Pancreas (tissue), 10 donors: ENCODE results near the gene SCIMP. TPM values are rescaled to one million over a fixed set of nuclear protein-coding genes. Genes with fewer than 3 reads are reported as not detected.

Experiments
- ATAC-seq, 4 donors: fragments of 200-7000 bp; cut with Tn5 transposase; one replicate each; pipeline versions ENCODE4 v1.8.0 to v1.9.1; 2020; ENCODE audit warnings: mild to moderate bottlenecking in 4 of 4, moderate library complexity in 4 of 4
- DNase-seq, 6 donors: peaks; one replicate each; pipeline ENCODE4 v3.0.0-alpha.2; 2020
- FAIRE-seq: peaks from 2 replicates; lab custom pipeline; 2012; peaks lifted over from hg19 to GRCh38; lab: Jason Lieb, UNC
- H3K27ac ChIP-seq, 4 donors: fragments of 200-600 bp; sonication (generic); 1 replicate in 3 of 4; 2 replicates in 1 of 4; pipeline versions ENCODE4 v1.5.0 to v1.8.0; 2020
- H3K27me3 ChIP-seq, 4 donors: fragments of 200-600 bp; one replicate each; pipeline ENCODE4 v1.8.0; 2021
- H3K36me3 ChIP-seq, 3 donors: fragments of 200-600 bp; sonication (generic) in 1 of 3; one replicate each; pipeline versions ENCODE4 v1.5.0 to v1.8.0; 2020 to 2021
- H3K4me1 ChIP-seq, 3 donors: fragments of 200-600 bp; one replicate each; pipeline ENCODE4 v1.8.0; 2021
- H3K4me3 ChIP-seq, 4 donors: fragments of 200-600 bp; sonication (generic) in 2 of 4; one replicate each; pipeline versions ENCODE4 v1.5.0 to v1.8.0; 2020 to 2021
- H3K9me3 ChIP-seq, 4 donors: fragments of 200-600 bp; one replicate each; pipeline ENCODE4 v1.8.0; 2021
- CTCF ChIP-seq, 4 donors: fragments of 200-600 bp; sonication (generic) in 3 of 4; IDR thresholded peaks; one replicate each; pipeline versions ENCODE4 v1.5.0 to v1.8.0; 2021; ENCODE audit warnings: antibody characterized with exemption in 4 of 4
- WGBS, 2 donors: extraction: QIAGEN DNeasy Blood & Tissue Kit; methylation state at CpG; one replicate each; pipeline ENCODE4 v1.1.7; 2013; 5-methylcytosine and 5-hydroxymethylcytosine counted together
- intact Hi-C, 3 donors: fragments of 100-400 bp; cut with DNase I; formaldehyde crosslinking; loops; one replicate each; pipeline versions ENCODE4 v1.11.1 to v1.14.2; 2022
- polyA plus RNA-seq, 2 donors: library from polyadenylated mRNA; stranded (reverse); fragments of 200-250 nt; gene quantifications; one replicate each; pipeline ENCODE4 v1.2.3, GENCODE V29; 2013
- total RNA-seq, 6 donors: library from RNA; stranded (reverse); fragmentation: NEBNext Ultra II Directional in 4 of 6; extraction: Animal tissue kit (Norgen Biotek cat#: 25700) in 4 of 6; gene quantifications; one replicate each; pipeline versions ENCODE4 v1.2.1 to v1.2.4, GENCODE V29; 2021 to 2023
- donor health status: healthy with polysubstance abuse.
- donor health status: DM: no; HTN: no; CAD: no; lungs with moderate emphysema.
- donor health status: DM: no; HTN: no; CAD: no.
- donor health status: control.
- donor health status: control.
- donor health status: Bipolar disorder and iron deficiency.
- donor health status: DM: yes; HTN: yes; CAD: no.
- donor health status: DM: no; HTN: no; CAD: no.
- donor health status: DM: no; HTN: no; CAD: no.
- donor health status: DM: yes; HTN: yes; CAD: no.

The SCIMP gene
- total and polyA plus RNA-seq, 8 donors, result 0.07 to 4.4 (median 0.66) TPM

- H3K27ac ChIP-seq, result no peak overlapping the region
- no peak overlapping the region for H3K4me3 ChIP-seq
- H3K36me3 ChIP-seq, result no peaks in the 10 kb centered on the region
- WGBS, 2 donors, result 76 to 80% methylated on average over 1 of the region's 1 CpG
- FAIRE-seq (no peak), DNase-seq (no peak), ATAC-seq (peak in 2 of 4 donors; percentile 13 to 21)
- intact Hi-C loops, result no loop called here
- no peaks in the 10 kb centered on the region for H3K27me3 ChIP-seq
- no peaks in the 10 kb centered on the region for H3K9me3 ChIP-seq
- TF ChIP-seq CTCF (IDR thresholded peaks at IDR 0.05), result no peak
- peaks cover 0 to 5% (median 0%) of the 10 kb centered on the region in 3 donors for H3K4me1 ChIP-seq
These were observed 25.9 kb upstream of the SCIMP start for GRCh38 chr17:5260542-5260941.

GRCh38 chr17:5257124-5257523 is 22.5 kb upstream of the SCIMP start:
- DNase-seq (no peak), FAIRE-seq (no peak), ATAC-seq (no peak)
- H3K36me3 ChIP-seq, result no peaks in the 10 kb centered on the region
- H3K9me3 ChIP-seq, result no peaks in the 10 kb centered on the region
- no peak overlapping the region for H3K4me3 ChIP-seq
- no peaks in the 10 kb centered on the region for H3K4me1 ChIP-seq
- no peak for TF ChIP-seq CTCF (IDR thresholded peaks at IDR 0.05)
- no peak overlapping the region for H3K27ac ChIP-seq
- WGBS, 2 donors, result 93 to 97% methylated on average over 5 of the region's 5 CpGs
- no peaks in the 10 kb centered on the region for H3K27me3 ChIP-seq
- intact Hi-C loops, result no loop called here

GRCh38 chr17:5254903-5255521 is 20.4 kb upstream of the SCIMP start:
- FAIRE-seq, result no peak
- no peaks in the 10 kb centered on the region for H3K36me3 ChIP-seq
- H3K27ac ChIP-seq, result no peak overlapping the region
- H3K4me3 ChIP-seq, result no peak overlapping the region
- no peaks in the 10 kb centered on the region for H3K4me1 ChIP-seq
- H3K9me3 ChIP-seq, result no peaks in the 10 kb centered on the region
- no peak for TF ChIP-seq CTCF (IDR thresholded peaks at IDR 0.05)
- WGBS, 2 donors, result 77 to 84% methylated on average over 5 of the region's 5 CpGs
- intact Hi-C loops, result no loop called here
- no peak for DNase-seq
- peak in 1 of 4 donors; percentile 52 for ATAC-seq
- no peaks in the 10 kb centered on the region for H3K27me3 ChIP-seq

GRCh38 chr17:5254414-5254813 is 19.8 kb upstream of the SCIMP start:
- 75% methylated on average over 7 of the region's 7 CpGs for WGBS, 2 donors
- no peak overlapping the region for H3K4me3 ChIP-seq
- intact Hi-C loops, result no loop called here
- TF ChIP-seq CTCF (IDR thresholded peaks at IDR 0.05), result no peak
- DNase-seq, result no peak
- FAIRE-seq, result no peak
- H3K36me3 ChIP-seq, result no peaks in the 10 kb centered on the region
- H3K9me3 ChIP-seq, result no peaks in the 10 kb centered on the region
- no peaks in the 10 kb centered on the region for H3K27me3 ChIP-seq
- H3K27ac ChIP-seq, result no peak overlapping the region
- ATAC-seq, result no peak
- no peaks in the 10 kb centered on the region for H3K4me1 ChIP-seq

GRCh38 chr17:5249615-5250014 is 15.0 kb upstream of the SCIMP start:
- FAIRE-seq (peak; percentile 54), DNase-seq (peak in 4 of 6 donors; percentile 27 to 70 (median 34)), ATAC-seq (peak; percentile 60 to 93 (median 89))
- Histone ChIP-seq H3K4me1 (no peaks in the 10 kb centered on the region), H3K36me3 (no peaks in the 10 kb centered on the region), H3K27ac (no peak overlapping the region), H3K9me3 (no peaks in the 10 kb centered on the region), H3K27me3 (no peaks in the 10 kb centered on the region), H3K4me3 (no peak overlapping the region)
- peak in 3 of 4 donors; percentile 26 to 44 (median 41) for TF ChIP-seq CTCF (IDR thresholded peaks at IDR 0.05)
- 0 to 1% methylated on average over 4 of the region's 4 CpGs for WGBS, 2 donors
- intact Hi-C loops, result no loop called here
